Endometrium (tissue), 2 donors: ENCODE results near the gene RADIL.

Source experiments
- FAIRE-seq: peaks from 2 replicates; lab custom pipeline; 2012; peaks lifted over from hg19 to GRCh38; lab: Jason Lieb, UNC
- donor health status: control.
- donor health status: control.

The RADIL gene

DNA sequence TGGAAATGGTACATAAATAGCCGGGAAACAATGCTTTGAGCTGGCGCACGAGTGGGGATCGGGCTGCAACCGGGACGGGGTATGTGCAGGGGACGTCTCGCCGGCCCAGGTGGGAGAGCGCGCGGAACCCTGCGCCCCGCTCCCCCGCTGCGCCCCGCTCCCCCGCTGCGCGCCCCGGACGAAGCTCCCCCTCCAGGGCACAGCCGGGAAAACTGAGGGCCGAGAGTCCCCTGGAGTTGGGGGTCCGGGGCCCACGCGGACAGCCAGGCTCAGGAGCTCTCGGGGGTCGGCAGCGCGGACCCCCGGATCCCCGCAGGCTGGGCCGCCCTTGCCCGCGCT is 514 bp downstream of the RADIL start:
- FAIRE-seq = no peak

DNA sequence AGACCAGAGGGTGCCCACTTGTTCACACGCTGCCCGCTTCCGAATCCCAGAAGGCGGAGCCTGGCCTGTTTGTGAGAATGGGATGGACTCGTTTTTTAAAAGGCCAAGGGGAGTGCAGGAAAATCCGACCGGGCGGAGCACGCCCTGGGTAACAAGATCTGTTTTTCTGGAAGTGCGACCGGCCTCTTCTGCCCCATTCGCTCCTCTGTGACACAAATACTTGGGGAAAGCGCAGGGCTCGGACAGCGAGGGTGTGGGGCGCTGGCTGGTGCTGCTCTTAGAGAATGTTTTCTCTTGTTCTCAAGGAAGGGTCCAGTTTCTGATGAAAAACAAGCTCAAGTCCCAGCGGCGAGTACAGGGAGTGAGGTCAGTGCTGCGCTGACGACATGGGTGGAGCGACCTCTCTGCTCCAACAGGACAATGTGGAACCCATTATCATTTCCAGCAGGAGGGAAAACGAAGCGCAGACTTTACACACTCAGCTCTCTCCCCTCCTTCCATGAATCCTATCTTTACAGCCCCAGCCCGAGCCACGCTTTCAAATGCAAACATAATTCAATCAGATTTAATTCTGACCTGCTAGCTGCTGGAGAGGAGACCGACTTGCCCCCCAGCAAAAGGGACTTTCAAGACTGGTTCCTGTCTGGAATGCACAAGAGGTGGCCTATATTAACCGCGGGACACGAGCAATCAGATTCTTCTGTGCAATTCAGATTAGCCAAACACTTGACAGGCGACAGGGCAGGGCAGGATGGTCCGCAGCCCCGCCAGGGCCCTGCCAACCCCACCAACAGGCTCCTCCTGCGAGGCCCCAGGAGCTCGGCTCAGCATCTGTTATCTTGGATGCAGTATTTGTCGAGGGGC is 1.1 kb downstream of the RADIL start:
- FAIRE-seq = no peak

DNA sequence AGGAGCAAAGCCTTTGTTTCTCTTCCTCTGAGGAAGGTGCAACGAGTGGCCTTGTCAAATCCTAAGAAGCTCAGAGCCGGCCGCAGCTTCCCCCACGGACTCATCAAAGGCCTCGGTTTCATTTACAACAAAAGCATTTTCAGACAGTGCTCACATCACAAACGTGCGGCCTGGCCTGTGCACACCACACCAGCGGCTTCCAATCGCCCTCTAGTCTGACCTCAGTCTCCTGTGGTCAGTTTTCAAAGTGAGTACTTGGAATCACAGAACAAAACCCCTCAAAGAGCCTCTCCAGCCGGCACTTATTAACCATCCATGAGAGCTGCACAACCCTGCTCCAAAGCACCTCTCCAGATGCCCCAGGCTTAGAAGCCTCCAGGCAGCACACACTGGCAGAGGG is 3.3 kb downstream of the RADIL start:
- FAIRE-seq = no peak

DNA sequence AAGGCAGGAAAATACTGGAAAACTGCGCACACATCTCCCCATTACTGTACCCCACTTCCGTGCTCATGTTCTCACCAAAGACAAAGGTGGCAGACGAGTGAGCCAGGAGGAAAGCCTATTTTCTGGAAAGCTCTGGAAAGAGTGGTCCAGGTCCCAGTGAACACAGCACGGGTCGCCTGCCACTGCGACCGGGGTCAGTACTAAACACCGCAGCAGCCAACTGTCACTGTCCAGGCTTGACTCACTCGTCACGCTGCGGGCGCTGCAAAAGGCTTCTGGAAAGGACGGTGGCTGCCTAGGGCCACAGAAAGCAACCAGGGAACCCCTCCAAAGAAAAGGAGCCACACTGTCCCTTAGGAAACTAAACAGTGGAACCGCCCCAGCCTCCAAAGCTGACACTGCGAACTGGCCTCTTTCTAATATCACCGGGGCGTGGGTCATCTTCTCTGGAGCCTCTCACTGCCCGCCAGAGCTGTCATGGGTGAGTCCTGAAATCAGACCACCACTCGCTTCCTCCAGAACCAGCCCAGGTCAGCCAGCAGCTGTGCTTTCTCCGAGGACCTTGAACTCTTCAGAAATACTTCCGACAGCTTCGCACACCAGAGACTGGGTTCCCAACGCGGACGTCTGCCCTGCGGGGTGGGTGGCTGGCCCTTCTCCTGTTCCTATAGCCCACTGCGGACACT is 4.0 kb downstream of the RADIL start:
- FAIRE-seq = no peak

DNA sequence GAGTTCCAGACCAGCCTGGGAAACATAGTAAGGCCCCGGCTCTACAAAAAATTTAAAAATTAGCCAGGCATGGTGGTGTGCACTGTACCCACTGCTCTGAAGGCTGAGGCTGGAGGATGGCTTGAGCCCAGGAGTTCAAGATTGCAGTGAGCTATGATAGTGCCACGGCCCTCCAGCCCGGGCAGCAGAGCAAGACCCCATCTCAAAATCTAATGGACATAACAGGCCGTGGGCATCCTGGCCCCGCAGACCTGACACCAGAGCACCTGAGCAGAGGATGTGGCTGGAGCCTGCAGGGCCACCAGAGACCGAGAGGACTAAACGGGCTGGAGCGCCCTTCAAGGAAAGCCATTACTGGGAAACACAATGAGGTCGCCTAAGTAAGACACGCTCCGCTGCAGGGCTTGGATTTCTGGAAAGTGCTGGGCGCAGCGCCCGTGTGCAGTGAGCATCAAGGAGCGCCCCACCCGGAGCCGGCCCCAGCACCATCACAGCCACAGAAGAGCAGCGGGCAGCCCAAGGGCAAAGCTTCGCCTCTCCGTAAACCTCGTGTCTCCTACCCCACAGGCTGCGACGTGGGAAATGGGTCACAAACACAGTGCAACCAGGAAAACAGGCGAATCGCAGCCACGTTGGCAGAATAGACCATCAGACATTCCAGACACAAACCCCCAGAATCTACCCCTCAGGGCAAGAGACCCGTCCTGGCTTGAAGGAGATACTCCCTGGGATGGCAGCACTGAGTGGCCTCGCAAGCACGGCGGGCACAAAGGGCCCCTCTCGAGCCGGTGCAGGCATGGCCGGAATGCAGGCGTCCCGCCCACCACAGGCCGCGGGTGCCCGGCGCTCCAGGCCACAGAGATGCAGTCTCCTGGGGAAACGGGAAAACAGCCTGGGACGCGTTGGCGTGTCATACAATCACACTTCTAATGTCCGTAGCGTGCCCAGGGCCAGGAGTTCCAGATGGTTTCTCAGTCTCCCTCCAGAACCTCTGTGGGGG is 4.9 kb downstream of the RADIL start:
- FAIRE-seq = no peak

DNA sequence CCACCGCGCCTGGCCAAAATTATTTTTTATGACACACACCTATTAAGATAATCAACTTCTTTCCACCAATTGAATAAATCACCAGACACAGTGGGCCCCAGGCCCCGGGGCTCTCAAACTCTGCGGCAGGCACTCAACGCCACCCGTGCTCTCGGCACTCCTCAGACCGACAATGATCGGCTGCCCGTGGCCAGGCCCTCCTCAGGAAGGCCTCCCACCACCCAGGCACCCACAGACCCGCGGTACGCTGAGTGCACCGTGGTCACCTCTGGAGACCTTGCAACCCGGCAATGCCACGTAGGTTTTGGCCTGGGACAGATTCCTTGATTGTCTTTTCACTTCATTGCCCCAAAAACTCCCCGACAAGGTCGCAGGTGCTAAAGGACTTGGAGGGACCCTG is 6.9 kb downstream of the RADIL start:
- no peak for FAIRE-seq

DNA sequence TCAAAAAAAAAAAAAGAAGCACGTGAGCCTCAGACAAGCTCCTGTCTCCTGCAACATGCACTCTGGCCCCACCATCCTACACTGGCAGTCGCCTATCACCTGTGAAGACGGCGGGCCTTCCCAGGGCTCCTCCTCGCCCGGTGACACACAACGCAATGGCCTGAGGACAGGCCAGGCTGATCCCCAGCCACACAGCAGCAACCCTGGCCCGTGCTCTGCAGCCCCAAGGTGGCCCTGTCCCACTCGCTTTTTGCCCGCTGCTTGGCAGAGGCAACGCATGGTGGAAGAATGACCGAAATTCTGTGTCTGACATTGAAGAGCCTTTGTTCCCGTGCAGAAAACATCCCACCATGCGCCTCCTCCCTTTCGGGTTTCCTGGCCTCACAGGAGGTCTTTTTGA is 8.1 kb downstream of the RADIL start:
- FAIRE-seq = no peak

DNA sequence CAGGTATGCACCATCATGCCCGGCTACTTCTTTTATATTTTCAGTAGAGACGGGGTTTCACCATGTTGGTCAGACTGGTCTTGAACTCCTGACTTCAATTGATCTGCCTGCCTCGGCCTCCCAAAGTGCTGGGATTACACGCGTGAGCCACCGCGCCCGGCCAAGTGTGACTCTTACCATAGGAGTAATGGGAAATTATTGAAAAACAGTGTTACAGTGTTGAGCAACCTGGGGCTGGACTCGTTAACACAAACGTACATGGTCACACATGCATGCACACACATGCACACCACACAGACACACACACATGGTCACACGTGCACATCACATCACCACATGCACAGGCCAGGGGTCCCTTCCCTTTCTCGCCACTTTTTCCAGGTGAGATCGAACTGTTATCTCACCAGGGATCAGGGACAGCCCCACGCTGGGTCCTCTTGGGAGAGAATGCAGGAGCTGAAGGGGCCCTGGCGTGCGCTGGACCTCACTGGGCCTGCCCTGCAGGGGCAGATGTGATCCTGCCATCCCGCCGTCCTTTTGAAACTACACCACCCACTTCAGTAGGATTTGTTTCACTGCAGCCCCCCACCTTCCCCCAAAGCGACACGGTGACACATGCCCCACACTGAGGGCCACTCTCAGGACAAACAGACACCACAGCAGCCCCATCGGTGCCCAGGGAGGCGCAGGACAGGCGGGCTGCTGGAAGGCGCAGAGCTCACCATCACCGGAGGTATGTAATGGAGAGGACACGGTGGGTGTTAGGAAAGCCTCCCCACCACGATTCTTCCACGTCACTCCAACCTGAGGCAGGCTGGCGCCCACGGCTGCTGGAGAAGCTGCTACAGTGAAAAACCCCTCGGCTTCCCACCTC is 10.2 kb downstream of the RADIL start:
- no peak for FAIRE-seq

DNA sequence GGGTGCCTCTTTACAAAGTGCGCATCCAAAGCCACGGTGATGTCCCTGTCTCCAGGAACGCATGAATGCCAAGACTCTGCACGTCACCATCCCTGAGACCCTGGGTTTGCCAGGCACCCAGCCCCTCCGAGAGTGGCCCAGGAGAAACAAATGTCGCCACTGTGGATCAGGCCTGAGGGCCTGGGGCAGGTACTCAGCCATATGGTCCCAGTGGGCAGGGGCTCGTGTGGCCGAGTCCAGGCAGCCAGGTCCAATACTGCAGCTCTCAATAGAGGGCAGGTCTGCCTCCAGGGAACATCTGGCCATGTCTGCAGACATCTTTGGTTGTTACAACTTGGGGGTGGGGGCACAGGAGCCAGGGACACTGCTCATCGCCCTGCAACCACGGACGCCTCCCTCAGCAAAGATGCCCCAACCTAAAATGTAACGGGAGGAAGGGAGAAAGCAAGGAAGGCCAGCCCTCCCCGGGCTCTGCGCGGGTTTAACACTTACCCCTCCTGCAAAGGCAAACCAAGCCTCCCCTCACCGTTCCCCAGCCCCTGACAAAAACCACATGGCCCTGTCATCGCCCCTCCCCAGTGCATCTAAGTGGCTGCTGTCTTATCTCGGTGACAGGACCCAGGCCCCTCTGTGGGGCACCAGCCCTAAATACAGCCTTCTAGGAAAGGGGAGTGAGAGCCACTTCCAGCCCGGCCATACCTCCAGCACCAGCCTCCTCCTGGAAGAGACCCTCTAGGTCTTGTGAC is 11.4 kb downstream of the RADIL start:
- FAIRE-seq = no peak

DNA sequence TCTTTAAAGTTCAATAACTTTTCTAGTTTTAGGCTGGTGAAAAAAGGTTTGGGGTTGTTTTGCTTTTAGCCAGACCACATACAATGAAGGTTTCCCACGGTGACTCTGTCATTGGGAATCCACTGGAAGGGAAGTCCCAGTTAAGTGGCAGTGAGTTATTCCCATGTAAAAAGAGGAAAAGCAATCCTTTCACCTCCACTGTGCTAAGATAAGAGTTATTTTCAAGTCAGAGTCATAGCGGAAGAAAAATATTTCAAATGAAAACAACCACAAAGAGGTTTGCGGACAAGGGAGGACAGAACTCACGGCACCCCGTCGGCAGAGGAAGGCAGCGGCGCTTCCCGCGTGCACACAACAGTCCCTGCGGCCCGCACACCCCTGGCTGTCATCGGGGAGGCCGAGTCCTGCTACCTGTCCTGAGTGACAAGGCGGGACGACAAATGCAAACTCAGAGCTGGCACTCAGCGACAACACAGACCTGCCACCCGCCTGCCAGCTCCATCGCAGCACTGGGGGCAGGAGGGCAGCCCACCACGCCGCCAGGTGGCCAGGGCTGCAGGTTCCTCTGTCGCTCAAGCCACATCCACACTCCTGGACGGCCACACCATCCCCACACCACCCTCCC is 12.3 kb downstream of the RADIL start:
- no peak for FAIRE-seq

DNA sequence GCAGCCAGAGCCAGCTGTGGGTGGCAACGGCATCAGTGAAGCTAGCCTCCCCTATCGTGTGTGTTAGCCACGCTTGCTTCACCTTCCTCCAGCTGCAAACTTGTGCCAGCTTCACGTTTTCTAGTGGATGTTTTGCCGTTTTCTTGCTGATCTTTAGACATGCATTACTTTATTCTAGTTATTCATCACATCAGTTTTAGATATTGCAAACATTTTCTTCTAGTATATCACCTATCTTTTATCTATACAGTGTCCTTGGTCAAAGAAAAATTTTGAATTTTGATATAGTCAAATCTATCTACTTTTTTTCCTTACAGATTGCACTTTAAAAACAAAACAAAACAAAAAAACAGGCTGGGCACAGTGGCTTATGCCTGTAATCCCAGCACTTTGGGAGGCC is 15.0 kb downstream of the RADIL start:
- no peak for FAIRE-seq

DNA sequence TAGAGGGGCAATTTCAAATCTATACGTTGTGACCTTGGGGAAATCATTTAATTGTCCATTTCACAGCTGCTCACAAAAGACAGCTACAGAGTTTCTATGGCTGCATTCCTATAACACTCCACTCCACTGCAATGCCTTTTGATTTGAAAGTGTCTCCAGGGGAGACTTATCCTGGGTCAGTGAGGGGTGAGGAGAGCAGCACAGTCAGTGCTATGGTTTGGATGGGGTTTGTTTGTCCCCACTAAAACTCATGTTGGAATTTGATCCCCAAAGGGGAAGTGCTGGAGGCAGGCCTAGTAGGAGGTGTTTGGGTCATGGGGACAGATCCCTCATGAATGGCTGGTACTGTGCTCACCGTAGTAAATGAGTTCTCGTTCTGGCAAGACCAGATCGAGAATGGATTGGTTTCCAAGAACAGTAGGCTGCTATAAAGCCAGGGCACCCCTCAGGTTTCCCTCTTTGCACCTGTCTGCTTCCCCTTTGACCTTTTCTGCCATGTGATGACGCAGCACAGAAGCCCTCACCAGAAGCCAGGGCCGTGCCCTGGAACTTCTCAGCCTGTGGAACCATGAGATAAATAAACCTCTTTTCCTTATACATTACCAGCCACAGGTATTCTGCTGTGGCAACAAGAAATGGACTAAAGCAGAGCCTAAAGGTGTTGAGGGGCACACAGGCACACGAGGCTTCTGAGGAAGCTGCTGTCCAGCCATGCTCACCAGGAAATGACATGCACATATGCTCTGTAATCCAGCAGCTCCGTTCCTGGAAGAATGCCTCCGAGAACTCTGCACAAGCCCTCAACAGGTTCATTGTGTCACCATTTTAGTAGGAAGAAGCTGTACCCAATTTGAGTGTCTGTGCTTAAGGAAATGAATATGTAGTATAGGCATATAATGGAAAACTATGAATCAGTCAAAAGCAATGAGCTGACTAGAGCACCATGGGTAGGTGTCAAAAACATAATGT is 16.7 kb downstream of the RADIL start:
- no peak for FAIRE-seq

DNA sequence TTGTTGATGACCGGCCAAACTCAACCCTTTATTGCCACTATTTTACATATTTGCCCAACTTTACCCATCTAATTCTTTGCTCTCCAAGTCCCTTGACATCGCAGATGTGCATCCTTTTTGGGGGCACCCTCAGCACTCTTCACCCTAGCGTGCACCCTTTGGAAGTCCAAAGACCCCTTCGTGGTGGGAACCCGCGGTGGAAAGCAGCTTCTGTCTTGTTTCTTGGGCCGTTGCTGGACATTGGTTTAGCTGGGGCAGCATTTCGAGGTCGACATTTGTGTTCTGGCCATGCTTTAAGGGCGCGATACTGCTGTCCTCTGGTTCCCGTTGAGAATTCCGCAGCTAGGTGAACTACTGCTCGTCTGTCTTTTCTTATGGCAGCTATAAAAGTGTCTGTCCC is 21.4 kb downstream of the RADIL start:
- FAIRE-seq = no peak

DNA sequence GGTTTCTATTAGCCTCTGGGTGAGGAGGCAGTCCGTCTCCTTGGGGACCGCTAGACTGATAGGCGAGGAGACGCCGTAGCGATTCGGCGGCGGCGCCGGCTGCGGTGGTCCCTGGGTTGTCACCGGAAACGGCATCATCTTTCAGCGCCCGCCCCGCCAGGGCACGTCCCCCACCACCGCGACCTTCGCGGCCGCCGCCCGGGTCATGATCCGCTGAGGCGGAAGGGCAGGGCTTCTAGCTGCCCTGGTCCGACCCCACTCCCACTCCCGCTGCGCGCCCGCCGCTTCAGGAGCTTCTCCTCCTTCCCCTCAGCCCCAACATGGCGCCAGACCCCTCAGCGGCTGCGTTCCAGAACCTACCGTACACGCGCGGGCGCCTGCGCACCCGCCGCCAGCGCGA is 21.8 kb downstream of the RADIL start, which contains the start of gene PAPOLB:
PAPOLB (minus strand) TSS at position 358 of the 400 bp plus-strand sequence; CDS start at position 138, 220 bp downstream.
- FAIRE-seq = no peak

DNA sequence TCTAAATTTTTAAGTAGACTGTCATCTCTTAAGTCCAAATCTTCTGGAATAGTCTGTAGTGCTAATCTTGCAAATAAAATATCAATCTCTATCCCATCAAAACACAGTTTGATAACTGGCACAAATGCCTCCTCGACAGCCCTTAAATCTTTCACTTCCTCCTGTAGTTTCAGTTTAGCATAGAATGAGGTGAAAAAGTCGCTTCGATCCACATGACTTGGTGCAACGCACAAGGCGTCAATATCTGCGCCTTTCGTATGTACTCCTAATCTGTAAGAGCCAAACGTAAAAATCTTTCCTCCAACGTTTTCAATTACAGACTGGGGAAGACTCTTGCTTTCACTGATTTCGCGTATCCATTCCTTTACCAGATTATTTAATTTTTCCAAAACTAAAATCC is 22.3 kb downstream of the RADIL start:
- no peak for FAIRE-seq

DNA sequence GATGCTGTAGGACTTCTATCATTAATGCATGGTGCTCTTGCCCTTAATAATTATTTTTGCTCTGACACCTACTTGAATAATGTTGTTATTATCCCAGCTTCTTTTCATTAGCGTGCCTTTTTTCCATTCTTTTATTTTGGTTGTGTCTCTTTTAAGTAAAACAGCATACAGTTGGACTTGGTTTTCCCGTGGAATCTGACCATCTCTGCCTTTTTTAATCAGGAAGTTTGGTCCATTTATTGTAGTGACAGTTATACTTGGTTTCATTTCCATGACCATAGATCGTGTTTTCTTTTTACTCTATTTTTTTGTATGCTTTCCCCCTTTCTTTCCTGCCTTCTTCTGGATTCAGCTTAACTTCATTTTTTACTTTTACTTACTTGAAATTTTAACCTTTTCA is 26.3 kb downstream of the RADIL start:
- no peak for FAIRE-seq

DNA sequence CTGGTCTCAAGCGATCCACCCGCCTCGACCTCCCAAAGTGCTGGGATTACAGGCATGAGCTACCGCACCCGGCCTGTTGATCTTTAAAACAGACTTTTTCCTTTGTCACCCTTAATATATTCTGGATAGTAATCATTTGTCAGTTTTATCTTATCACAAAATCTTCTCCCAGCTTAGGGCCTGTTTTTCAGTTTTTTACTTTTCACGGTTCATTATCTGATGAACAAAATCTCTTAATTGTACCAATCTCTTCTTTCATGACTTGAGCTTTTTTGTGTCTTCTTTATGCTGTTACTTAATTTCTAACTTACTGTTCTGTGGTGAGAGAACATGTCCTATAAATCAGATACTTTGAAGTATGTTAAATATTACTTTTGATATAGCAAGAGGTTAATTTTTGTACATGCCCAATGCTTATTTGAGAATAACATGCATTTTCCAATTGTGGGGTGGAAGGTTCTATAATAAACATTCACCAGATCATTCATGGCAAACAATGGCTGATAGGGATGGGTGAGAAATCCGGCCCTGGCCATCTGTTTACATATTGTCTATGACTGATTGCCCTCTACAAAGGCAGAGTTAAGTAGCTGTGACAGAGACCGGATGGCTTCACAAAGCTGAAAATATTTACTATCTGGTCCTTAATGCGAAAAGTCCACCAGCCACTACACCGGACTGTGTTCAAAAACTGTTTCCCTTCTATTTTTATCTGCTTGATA is 27.0 kb downstream of the RADIL start:
- no peak for FAIRE-seq

DNA sequence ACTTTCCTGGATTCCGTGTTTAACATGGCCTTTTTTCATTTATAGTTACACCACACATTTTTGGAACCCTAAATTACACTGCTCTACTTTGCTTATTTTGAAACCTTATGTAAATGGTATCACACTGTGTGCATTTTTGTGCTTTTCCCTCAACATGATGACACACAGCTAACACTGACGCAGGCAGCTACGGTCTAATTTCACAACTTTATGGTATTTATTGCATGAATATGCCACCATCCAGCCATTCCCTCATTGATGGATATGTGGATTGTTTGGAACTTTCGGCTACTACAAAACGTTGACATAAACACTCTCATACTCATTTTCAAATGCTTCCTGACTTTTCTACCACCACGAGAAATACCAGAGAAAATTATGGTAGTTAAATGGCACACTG is 28.6 kb downstream of the RADIL start:
- FAIRE-seq = no peak
